HepG2 (cell line): ENCODE results near the gene BCAS4. TPM values are rescaled to one million over a fixed set of nuclear protein-coding genes. Genes with fewer than 3 reads are reported as not detected.

Source experiments
- ATAC-seq: fragments of 200-7000 bp; cut with Tn5 transposase; 3 replicates; pipeline ENCODE4 v1.9.1; 2020; ENCODE audit warnings: mild to moderate bottlenecking, moderate library complexity
- BruUV-seq: library from RNA; stranded (reverse); fragments of 400-500 nt; replicated peaks from 2 replicates; lab custom pipeline; 2021; lab: Mats Ljungman, UMichigan
- CTCF ChIA-PET: fragments of 300-600 bp; formaldehyde crosslinking; extraction: SDS; loops from one replicate; lab custom pipeline; 2021; ENCODE audit warnings: low total read pairs, inconsistent platforms, low intra/inter-chr PET ratio; lab: Yijun Ruan, JAX
- POLR2A ChIA-PET: fragments of 350-600 bp; sonication (Branson Sonifier 250); formaldehyde crosslinking; loops from one replicate; lab custom pipeline; 2020; ENCODE audit warnings: antibody characterized with exemption, inconsistent platforms; lab: Yijun Ruan, JAX
- DNase-seq: peaks from one replicate; pipeline ENCODE4 v3.0.0-alpha.2; 2015; ENCODE audit warnings: low spot score
- FAIRE-seq: peaks from 3 replicates; lab custom pipeline; 2011; peaks lifted over from hg19 to GRCh38; lab: Jason Lieb, UNC
- H2AFZ ChIP-seq: one replicate; pipeline ENCODE4 v1.6.1; 2011; ENCODE audit warnings: low read length, inconsistent platforms
- H3K27ac ChIP-seq: fragments of 300-600 bp; 3 replicates; pipeline ENCODE4 v1.8.0; 2011; ENCODE audit warnings: mixed run types, mild to moderate bottlenecking, mixed read lengths, low read length, inconsistent platforms; ENCODE audit not compliant: insufficient read depth; ENCODE audit errors: extremely low read length
- H3K27me3 ChIP-seq, 2 experiments: fragments of 200-600 bp in 1 of 2; 2 replicates in 1 of 2; 3 replicates in 1 of 2; pipeline versions ENCODE4 v1.6.0 to v1.8.0; 2011; ENCODE audit warnings: low read length in 2 of 2, mild to moderate bottlenecking in 2 of 2, moderate library complexity in 2 of 2, inconsistent platforms in 1 of 2; ENCODE audit not compliant: insufficient read depth in 2 of 2, control insufficient read depth in 1 of 2
- H3K36me3 ChIP-seq, 2 experiments: fragments of 200-600 bp in 1 of 2; replicated peaks in 1 of 2; 2 replicates in 1 of 2; 3 replicates in 1 of 2; pipeline versions ENCODE4 v1.5.1 to v1.8.0; 2011; ENCODE audit warnings: low read length in 2 of 2, inconsistent platforms in 1 of 2; ENCODE audit not compliant: insufficient read depth in 2 of 2, control insufficient read depth in 1 of 2
- H3K4me1 ChIP-seq: 2 replicates; pipeline ENCODE4 v1.5.1; 2012; ENCODE audit warnings: low read length, inconsistent platforms; ENCODE audit not compliant: insufficient read depth
- H3K4me2 ChIP-seq: 2 replicates; pipeline ENCODE4 v1.6.0; 2011; ENCODE audit warnings: low read depth, low read length, inconsistent platforms
- H3K4me3 ChIP-seq, 3 experiments: fragments of 200-600 bp in 1 of 3; sonication (generic), shearing (Covaris generic) in 1 of 3; replicated peaks in 1 of 3; 2 replicates each; pipeline ENCODE4 v1.5.1; 2011 to 2016; ENCODE audit warnings: low read length in 3 of 3, inconsistent platforms in 2 of 3, low read depth in 2 of 3, mild to moderate bottlenecking in 2 of 3, control low read depth in 1 of 3, mixed read lengths in 1 of 3; ENCODE audit not compliant: insufficient read depth in 1 of 3
- H3K79me2 ChIP-seq: one replicate; pipeline ENCODE4 v1.6.1; 2011; ENCODE audit warnings: low read length, inconsistent platforms; ENCODE audit not compliant: insufficient read depth
- H3K9ac ChIP-seq: 2 replicates; pipeline ENCODE4 v1.6.0; 2011; ENCODE audit warnings: mild to moderate bottlenecking, low read depth, low read length, inconsistent platforms; ENCODE audit not compliant: insufficient read depth
- H3K9me3 ChIP-seq: 2 replicates; pipeline ENCODE4 v1.5.1; 2012; ENCODE audit warnings: mild to moderate bottlenecking, low read length
- H4K20me1 ChIP-seq: 2 replicates; pipeline ENCODE4 v1.6.0; 2011; ENCODE audit warnings: inconsistent platforms, mild to moderate bottlenecking, low read length, moderate library complexity; ENCODE audit not compliant: insufficient read depth
- CHD2 ChIP-seq: IDR thresholded peaks from 2 replicates; pipeline ENCODE4 v1.6.1; 2011; ENCODE audit warnings: low read depth, low read length, improper control_type of control experiment
- CTCF ChIP-seq: sonication (generic); formaldehyde crosslinking; IDR thresholded peaks from 2 replicates; pipeline ENCODE4 v1.5.0; 2020; ENCODE audit warnings: mild to moderate bottlenecking, missing genetic modification reagents, moderate library complexity
- DR1 ChIP-seq: sonication (generic); formaldehyde crosslinking; IDR thresholded peaks from 2 replicates; pipeline ENCODE4 v1.8.0; 2021; ENCODE audit warnings: mild to moderate bottlenecking, missing genetic modification reagents, inconsistent platforms
- HDAC2 ChIP-seq: sonication (generic); formaldehyde crosslinking; IDR thresholded peaks from 2 replicates; pipeline ENCODE4 v1.4.0; 2020; ENCODE audit warnings: missing genetic modification reagents
- HES4 ChIP-seq: sonication (generic); formaldehyde crosslinking; IDR thresholded peaks from 2 replicates; pipeline ENCODE4 v1.9.0; 2021; ENCODE audit warnings: mild to moderate bottlenecking, missing genetic modification reagents, borderline replicate concordance
- HNF1A ChIP-seq, 2 experiments: sonication (generic) in 1 of 2; formaldehyde crosslinking in 1 of 2; IDR thresholded peaks; 2 replicates each; pipeline versions ENCODE4 v1.4.0 to v1.6.1; 2016 to 2020; ENCODE audit warnings: borderline replicate concordance in 1 of 2, low read depth in 1 of 2, mild to moderate bottlenecking in 1 of 2, missing genetic modification reagents in 1 of 2
- REXO4 ChIP-seq: sonication (generic); formaldehyde crosslinking; IDR thresholded peaks from 2 replicates; pipeline ENCODE4 v1.8.0; 2022; ENCODE audit warnings: missing genetic modification reagents, mild to moderate bottlenecking, borderline replicate concordance
- TEAD3 ChIP-seq: optimal IDR thresholded peaks from 2 replicates; pipeline ENCODE3; 2016; ENCODE audit warnings: borderline replicate concordance
- TOPORS ChIP-seq: sonication (generic); formaldehyde crosslinking; IDR thresholded peaks from 2 replicates; pipeline ENCODE4 v1.8.0; 2023; ENCODE audit warnings: mild to moderate bottlenecking, missing genetic modification reagents
- ZBTB8A ChIP-seq: sonication (generic); formaldehyde crosslinking; IDR thresholded peaks from 2 replicates; pipeline ENCODE4 v1.4.0; 2020; ENCODE audit warnings: mild to moderate bottlenecking, low read depth, missing genetic modification reagents, borderline replicate concordance
- ZNF180 ChIP-seq: sonication (generic); formaldehyde crosslinking; IDR thresholded peaks from 2 replicates; pipeline ENCODE4 v1.4.0; 2020; ENCODE audit warnings: low read depth, missing genetic modification reagents, borderline replicate concordance
- ZNF317 ChIP-seq: sonication (generic); formaldehyde crosslinking; IDR thresholded peaks from 2 replicates; pipeline ENCODE4 v1.5.0; 2020; ENCODE audit warnings: mild to moderate bottlenecking, missing genetic modification reagents
- ZNF530 ChIP-seq: sonication (generic); formaldehyde crosslinking; IDR thresholded peaks from 2 replicates; pipeline ENCODE4 v1.5.0; 2020; ENCODE audit warnings: low read depth, mild to moderate bottlenecking, missing genetic modification reagents
- ZNF776 ChIP-seq: sonication (generic); formaldehyde crosslinking; IDR thresholded peaks from 2 replicates; pipeline ENCODE4 v1.4.0; 2020; ENCODE audit warnings: mild to moderate bottlenecking, missing genetic modification reagents
- ZSCAN12 ChIP-seq: sonication (generic); formaldehyde crosslinking; IDR thresholded peaks from 2 replicates; pipeline ENCODE4 v1.9.0; 2021; ENCODE audit warnings: mild to moderate bottlenecking, missing genetic modification reagents
- WGBS: methylation state at CpG from one replicate; pipeline ENCODE4 v1.1.6; 2017; ENCODE audit warnings: low lambda C conversion rate; 5-methylcytosine and 5-hydroxymethylcytosine counted together
- in situ Hi-C: cut with HindIII; loops from 2 replicates; pipeline ENCODE4 v1.10.0; 2017; ENCODE audit warnings: low pct_unique_long_range_greater_than_20kb; ENCODE audit not compliant: extremely low pct_ligation_motif_present
- intact Hi-C: fragments of 100-400 bp; cut with micrococcal nuclease; formaldehyde crosslinking; loops from one replicate; pipeline ENCODE4 v1.10.0; 2022; ENCODE audit not compliant: unreplicated experiment
- polyA plus RNA-seq, 8 experiments: library from polyadenylated mRNA; depleted of rRNA in 3 of 8; stranded (reverse) in 7 of 8; unstranded in 1 of 8; fragments of >200 nt; fragmentation: Illumina TruSeq in 4 of 8; extraction: Trizol in 4 of 8; gene quantifications; 2 replicates each; pipeline versions ENCODE4 v1.2.1 to v1.2.3, GENCODE V29; 2011 to 2016; ENCODE audit warnings: low read depth in 4 of 8, missing spikeins in 1 of 8, mixed read lengths in 1 of 8; ENCODE audit not compliant: insufficient read depth in 1 of 8
- total RNA-seq, 5 experiments: library from RNA; depleted of rRNA; stranded (reverse); fragments of >200 nt; fragmentation: Illumina TruSeq; extraction: Trizol; gene quantifications; 2 replicates each; pipeline ENCODE4 v1.2.3, GENCODE V29; 2016; ENCODE audit warnings: low read depth in 1 of 5
- TF ChIP-seq, protein P1 (sequence below): sonication (generic); formaldehyde crosslinking; IDR thresholded peaks from 2 replicates; pipeline ENCODE4 v1.8.0; 2023; ENCODE audit warnings: mild to moderate bottlenecking, missing genetic modification reagents

BCAS4 gene
- total and polyA plus RNA-seq, 2 of the 13 experiments (the other 11 are each of a cell fraction or from before 2014, with no cell fraction given) = 7.2 to 8.0 TPM

DNA sequence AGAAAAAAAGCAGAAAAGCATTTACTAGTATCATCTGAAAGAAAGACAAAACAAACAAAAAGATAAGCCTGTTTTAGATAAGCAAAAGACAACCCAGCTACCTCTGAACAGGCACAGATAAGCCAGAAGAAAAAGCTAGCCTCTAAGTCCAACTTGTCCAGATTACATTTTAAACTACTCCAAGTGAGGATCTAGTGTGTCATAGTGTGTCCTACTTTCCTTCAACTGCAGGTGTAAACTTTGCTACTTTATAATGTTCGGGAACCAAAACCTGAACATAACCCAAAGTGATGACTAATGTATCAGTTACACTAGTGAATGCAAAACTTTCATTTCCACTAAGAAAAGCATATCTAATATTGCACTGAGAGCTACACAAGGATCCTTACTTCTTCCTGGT is 116.9 kb downstream of the BCAS4 start (continued):
- TF ChIP-seq CTCF (no peak), TOPORS (CRISPR knock-in tag) (no peak)

GRCh38 chr20:50913690-50914375 is 119.0 kb downstream of the BCAS4 start:
- Histone ChIP-seq H3K9ac (no peak overlapping the region), H3K79me2 (peaks cover 98% of the 10 kb centered on the region), H4K20me1 (peaks cover 77% of the 10 kb centered on the region), H2AFZ (no peak overlapping the region), H3K9me3 (no peaks in the 10 kb centered on the region), H3K36me3 (peaks cover 5 to 52% of the 10 kb centered on the region in 2 experiments), H3K27ac (no peak overlapping the region), H3K4me2 (no peak overlapping the region), H3K4me1 (peaks cover 13% of the 10 kb centered on the region), H3K27me3 (no peaks in the 10 kb centered on the region), H3K4me3 (no peak overlapping the region)
- CTCF ChIA-PET = no interaction called here
- POLR2A ChIA-PET = no interaction called here
- 96% methylated on average over 2 of the region's 2 CpGs for WGBS
- in situ Hi-C loops = no loop called here
- no TSS peak for BruUV-seq
- DNase-seq (no peak), FAIRE-seq (no peak), ATAC-seq (no peak)
- intact Hi-C loops = no loop called here
- TF ChIP-seq HNF1A (IDR thresholded peaks at IDR 0.05; ENCODE audit: low read depth) = no peak
- no peak for TF ChIP-seq HNF1A (CRISPR knock-in tag; IDR thresholded peaks at IDR 0.05; ENCODE audit: borderline replicate concordance)
- no peak for TF ChIP-seq ZBTB8A (CRISPR knock-in tag)
- TF ChIP-seq, protein P1, sequence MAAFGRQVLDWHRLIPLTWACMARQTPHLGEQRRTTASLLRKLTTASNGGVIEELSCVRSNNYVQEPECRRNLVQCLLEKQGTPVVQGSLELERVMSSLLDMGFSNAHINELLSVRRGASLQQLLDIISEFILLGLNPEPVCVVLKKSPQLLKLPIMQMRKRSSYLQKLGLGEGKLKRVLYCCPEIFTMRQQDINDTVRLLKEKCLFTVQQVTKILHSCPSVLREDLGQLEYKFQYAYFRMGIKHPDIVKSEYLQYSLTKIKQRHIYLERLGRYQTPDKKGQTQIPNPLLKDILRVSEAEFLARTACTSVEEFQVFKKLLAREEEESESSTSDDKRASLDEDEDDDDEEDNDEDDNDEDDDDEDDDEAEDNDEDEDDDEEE (CRISPR knock-in tag) = 0 out of 2 replicates have a peak, but pooled peaks have one; percentile 17
- TF ChIP-seq REXO4 = no peak
- no peak for TF ChIP-seq TEAD3 (CRISPR knock-in tag)
- TF ChIP-seq HES4 (CRISPR knock-in tag) = no peak
- no peak for TF ChIP-seq ZNF530 (CRISPR knock-in tag)
- 0 out of 2 replicates have a peak, but pooled peaks have one; percentile 12 for TF ChIP-seq ZNF317
- TF ChIP-seq CHD2 = no peak
- no peak for TF ChIP-seq ZNF180 (CRISPR knock-in tag)
- TF ChIP-seq HDAC2 (CRISPR knock-in tag) = no peak
- no peak for TF ChIP-seq DR1 (CRISPR knock-in tag)
- no peak for TF ChIP-seq ZSCAN12 (CRISPR knock-in tag)
- TF ChIP-seq ZNF776 = no peak
